Gastroesophageal sphincter (tissue), 4 donors: ENCODE results near the gene RPL27. TPM values are rescaled to one million over a fixed set of nuclear protein-coding genes. Genes with fewer than 3 reads are reported as not detected.

ENCODE experiments used
- ATAC-seq: fragments of 150-250 bp; one replicate; pipeline ENCODE4 v1.9.1; 2016; ENCODE audit warnings: mild to moderate bottlenecking, moderate library complexity
- H3K27ac ChIP-seq, 4 donors: fragments of 200-600 bp; sonication (generic) in 3 of 4; 1 replicate in 3 of 4; 2 replicates in 1 of 4; pipeline ENCODE4 v1.5.1; 2016 to 2019
- H3K27me3 ChIP-seq: fragments of 200-600 bp; sonication (generic); one replicate; pipeline ENCODE4 v1.5.1; 2019
- H3K36me3 ChIP-seq, 2 donors: fragments of 200-600 bp; sonication (generic); one replicate each; pipeline ENCODE4 v1.5.1; 2019; ENCODE audit warnings: control low read depth in 1 of 2
- H3K4me1 ChIP-seq, 3 donors: fragments of 200-600 bp; sonication (generic); 1 replicate in 2 of 3; 2 replicates in 1 of 3; pipeline ENCODE4 v1.5.1; 2016 to 2019; ENCODE audit warnings: control low read depth in 2 of 3
- H3K4me3 ChIP-seq, 2 donors: fragments of 200-600 bp; sonication (generic); one replicate each; pipeline ENCODE4 v1.5.1; 2019; ENCODE audit warnings: mild to moderate bottlenecking in 1 of 2, moderate library complexity in 1 of 2
- H3K9me3 ChIP-seq, 3 donors: fragments of 200-600 bp; sonication (generic); one replicate each; pipeline ENCODE4 v1.5.1; 2017 to 2019; ENCODE audit warnings: control low read depth in 2 of 3
- EP300 ChIP-seq: sonication (generic); formaldehyde crosslinking; IDR thresholded peaks from one replicate; pipeline ENCODE4 v1.6.1; 2017; ENCODE audit warnings: antibody characterized with exemption, mild to moderate bottlenecking
- POLR2A ChIP-seq, 2 donors: fragments of 450-650 bp; IDR thresholded peaks; one replicate each; pipeline ENCODE4 v1.6.1; 2017; ENCODE audit warnings: antibody characterized with exemption in 2 of 2, mild to moderate bottlenecking in 2 of 2, moderate library complexity in 1 of 2
- POLR2AphosphoS5 ChIP-seq: sonication (generic); formaldehyde crosslinking; IDR thresholded peaks from one replicate; pipeline ENCODE4 v1.6.1; 2017; ENCODE audit warnings: antibody characterized with exemption
- WGBS, 2 donors: methylation state at CpG; one replicate each; pipeline ENCODE4 v1.1.5; 2018; ENCODE audit warnings: low coverage in 1 of 2; 5-methylcytosine and 5-hydroxymethylcytosine counted together
- total RNA-seq, 4 donors: library from RNA; depleted of rRNA; stranded (reverse); fragments of >200 nt; gene quantifications; one replicate each; pipeline ENCODE4 v1.1.0, GENCODE V29; 2016
- TF ChIP-seq, protein P1 (sequence below), 4 experiments: fragments of 200-600 bp in 2 of 4; fragments of 450-650 bp in 2 of 4; sonication (generic) in 1 of 4; IDR thresholded peaks; one replicate each; pipeline ENCODE4 v1.5.1; 2017 to 2019; ENCODE audit warnings: antibody characterized with exemption in 4 of 4, mild to moderate bottlenecking in 2 of 4, moderate library complexity in 2 of 4

The RPL27 gene
- total RNA-seq, 4 donors from 2014 or later, result 854 to 1,510 (median 1,196) TPM

DNA sequence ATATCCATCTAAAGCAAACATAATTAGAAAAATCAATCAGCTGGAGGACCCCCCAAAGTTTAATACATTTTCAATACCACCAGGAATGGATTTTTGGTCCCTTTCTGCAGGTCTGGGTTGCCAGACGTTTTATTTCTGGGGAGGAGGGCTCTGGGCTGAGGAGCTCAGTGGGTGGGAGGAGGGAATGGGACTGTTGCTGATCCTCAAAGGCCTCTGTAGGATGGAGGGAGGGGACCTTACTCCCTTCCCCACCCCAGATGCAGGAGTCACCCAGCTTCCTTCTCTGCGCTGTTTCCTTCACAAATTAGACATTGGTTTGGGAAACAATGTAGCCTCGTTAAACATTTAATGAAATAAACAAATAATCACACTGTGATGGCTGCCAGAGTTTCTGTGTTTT lies 33.4 kb downstream of the RPL27 start:
- ATAC-seq, result no peak
- 76 to 100% methylated on average over 1 to 3 of the region's 3 CpGs for WGBS, 2 donors

DNA sequence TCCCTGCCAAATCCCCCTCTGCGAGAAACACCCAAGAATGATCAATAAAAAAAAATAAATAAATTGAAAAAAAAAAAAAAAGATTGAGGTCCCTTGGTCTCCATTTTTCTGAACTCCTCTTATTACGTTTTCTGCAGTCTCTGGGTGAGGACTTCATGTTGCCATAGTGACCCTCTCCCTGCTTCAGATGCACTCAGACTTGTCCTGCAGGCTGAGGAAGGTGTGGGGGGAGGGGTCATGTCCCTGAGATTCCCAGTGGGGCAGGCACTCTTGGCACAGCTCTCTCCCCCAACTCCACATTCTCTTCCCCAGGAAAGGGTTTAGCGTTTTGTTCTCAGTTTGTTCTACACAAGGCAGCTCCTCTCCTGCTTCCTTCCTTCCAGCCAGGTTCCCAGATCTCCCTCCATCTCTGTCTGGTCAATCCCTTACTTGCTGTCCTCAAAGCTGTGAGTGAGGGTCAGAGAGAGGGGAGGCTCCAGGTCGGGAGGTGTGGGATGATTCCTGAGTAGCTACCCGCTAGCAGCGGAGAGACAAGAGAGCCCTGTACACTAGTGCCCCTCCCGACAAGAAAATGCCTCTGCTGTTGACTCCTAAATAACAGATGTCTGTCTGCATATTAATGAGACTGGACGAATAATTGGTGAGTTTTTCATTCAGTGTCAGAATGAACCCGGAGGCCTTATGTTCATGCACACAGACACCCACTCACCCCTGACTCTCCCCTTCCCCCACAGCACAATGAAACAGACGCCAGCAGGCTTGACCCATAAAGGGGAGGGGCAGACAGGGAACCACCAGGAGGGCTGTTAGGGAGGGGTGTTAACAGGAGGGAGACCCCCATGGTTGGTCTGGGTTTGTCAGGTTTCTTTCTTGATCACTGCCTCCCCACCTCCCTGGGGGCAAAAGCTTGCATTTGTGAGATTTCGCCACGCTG lies 36.0 kb downstream of the RPL27 start:
- TF ChIP-seq, protein P1, sequence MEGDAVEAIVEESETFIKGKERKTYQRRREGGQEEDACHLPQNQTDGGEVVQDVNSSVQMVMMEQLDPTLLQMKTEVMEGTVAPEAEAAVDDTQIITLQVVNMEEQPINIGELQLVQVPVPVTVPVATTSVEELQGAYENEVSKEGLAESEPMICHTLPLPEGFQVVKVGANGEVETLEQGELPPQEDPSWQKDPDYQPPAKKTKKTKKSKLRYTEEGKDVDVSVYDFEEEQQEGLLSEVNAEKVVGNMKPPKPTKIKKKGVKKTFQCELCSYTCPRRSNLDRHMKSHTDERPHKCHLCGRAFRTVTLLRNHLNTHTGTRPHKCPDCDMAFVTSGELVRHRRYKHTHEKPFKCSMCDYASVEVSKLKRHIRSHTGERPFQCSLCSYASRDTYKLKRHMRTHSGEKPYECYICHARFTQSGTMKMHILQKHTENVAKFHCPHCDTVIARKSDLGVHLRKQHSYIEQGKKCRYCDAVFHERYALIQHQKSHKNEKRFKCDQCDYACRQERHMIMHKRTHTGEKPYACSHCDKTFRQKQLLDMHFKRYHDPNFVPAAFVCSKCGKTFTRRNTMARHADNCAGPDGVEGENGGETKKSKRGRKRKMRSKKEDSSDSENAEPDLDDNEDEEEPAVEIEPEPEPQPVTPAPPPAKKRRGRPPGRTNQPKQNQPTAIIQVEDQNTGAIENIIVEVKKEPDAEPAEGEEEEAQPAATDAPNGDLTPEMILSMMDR (IDR thresholded peaks at IDR 0.05), result no peak
- TF ChIP-seq POLR2AphosphoS5, result no peak
- no peak for TF ChIP-seq EP300
- no peak for TF ChIP-seq POLR2A (IDR thresholded peaks at IDR 0.05)
- Histone ChIP-seq H3K36me3 (no peaks in the 10 kb centered on the region), H3K27ac (no peak overlapping the region), H3K4me1 (no peaks in the 10 kb centered on the region), H3K9me3 (no peaks in the 10 kb centered on the region), H3K27me3 (no peaks in the 10 kb centered on the region), H3K4me3 (no peak overlapping the region)
- WGBS, 2 donors, result 19 to 57% methylated on average over 4 to 6 of the region's 12 CpGs
- no peak for ATAC-seq

More for the DNA sequence above, 33.4 kb downstream of the RPL27 start:
- H3K4me3 ChIP-seq, result no peak overlapping the region
- no peaks in the 10 kb centered on the region for H3K36me3 ChIP-seq
- H3K9me3 ChIP-seq, result no peaks in the 10 kb centered on the region
- H3K4me1 ChIP-seq, result no peaks in the 10 kb centered on the region
- no peak overlapping the region for H3K27ac ChIP-seq
- H3K27me3 ChIP-seq, result no peaks in the 10 kb centered on the region
- no peak for TF ChIP-seq POLR2AphosphoS5
- TF ChIP-seq, protein P1 (IDR thresholded peaks at IDR 0.05), result no peak
- no peak for TF ChIP-seq EP300

DNA sequence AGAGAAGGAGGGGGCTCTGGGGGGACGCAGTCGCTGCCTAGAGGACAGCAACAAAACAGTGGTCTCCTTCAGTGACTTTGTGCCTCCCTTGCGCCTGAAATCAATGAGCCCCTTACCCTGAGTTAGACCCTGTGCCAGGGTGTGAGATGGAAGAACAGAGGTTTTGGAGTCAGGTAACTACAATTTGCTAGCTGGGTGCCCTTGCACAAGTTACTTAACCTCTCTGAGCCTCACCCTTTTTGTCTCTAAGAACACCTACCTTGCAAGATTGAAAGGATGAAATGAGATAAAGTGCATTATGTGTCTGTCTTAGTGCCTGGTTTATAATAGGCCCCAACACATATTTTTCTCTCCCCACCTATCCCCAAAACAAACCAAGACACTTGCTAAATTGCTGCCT lies 36.7 kb downstream of the RPL27 start:
- 83% methylated on average over 1 of the region's 3 CpGs; no CpG with 5 or more reads in 1 of the 2 donors for WGBS, 2 donors
- no peak for ATAC-seq
- H3K4me1 ChIP-seq, result no peaks in the 10 kb centered on the region
- H3K36me3 ChIP-seq, result no peaks in the 10 kb centered on the region
- H3K27me3 ChIP-seq, result no peaks in the 10 kb centered on the region
- TF ChIP-seq EP300 (no peak), POLR2A (IDR thresholded peaks at IDR 0.05) (no peak), POLR2AphosphoS5 (no peak)
- TF ChIP-seq, protein P1 (IDR thresholded peaks at IDR 0.05), result no peak
- H3K27ac ChIP-seq, result no peak overlapping the region
- H3K4me3 ChIP-seq, result no peak overlapping the region
- no peaks in the 10 kb centered on the region for H3K9me3 ChIP-seq

DNA sequence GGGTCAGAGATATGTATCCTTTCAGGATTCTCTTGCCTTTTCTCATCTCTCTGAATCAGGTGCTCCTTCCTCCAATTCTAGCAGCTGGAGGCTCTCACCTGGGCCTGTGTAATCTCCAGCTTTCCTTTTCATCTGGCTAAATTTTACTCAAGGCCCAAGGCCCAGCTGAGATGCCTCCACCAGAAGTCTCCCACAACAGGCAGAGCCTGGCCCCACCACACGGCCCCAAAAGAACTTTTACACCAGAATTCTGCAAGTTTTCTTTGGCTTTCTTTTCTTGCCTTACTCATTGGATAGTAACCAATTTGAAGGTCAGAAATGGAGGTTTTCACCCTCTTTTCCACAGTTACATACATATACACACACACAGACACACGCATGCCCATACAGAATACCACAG lies 41.4 kb downstream of the RPL27 start:
- WGBS, 2 donors, result 100% methylated on average over 2 of the region's 2 CpGs; no CpG with 5 or more reads in 1 of the 2 donors
- no peak for ATAC-seq

More for the DNA sequence above, 41.4 kb downstream of the RPL27 start:
- Histone ChIP-seq H3K4me1 (no peaks in the 10 kb centered on the region), H3K27ac (no peak overlapping the region), H3K27me3 (no peaks in the 10 kb centered on the region), H3K36me3 (no peaks in the 10 kb centered on the region), H3K9me3 (no peaks in the 10 kb centered on the region), H3K4me3 (no peak overlapping the region)
- TF ChIP-seq EP300 (no peak), POLR2AphosphoS5 (no peak), POLR2A (IDR thresholded peaks at IDR 0.05) (no peak)
- TF ChIP-seq, protein P1 (IDR thresholded peaks at IDR 0.05), result no peak
